ENCODE results near the gene UPK3BL2.
"Not testable (repeated sequence)": the region's sequence is repeated elsewhere in the genome, so short reads cannot be mapped to it uniquely, and the experiment has no call there.

The UPK3BL2 gene, protein sequence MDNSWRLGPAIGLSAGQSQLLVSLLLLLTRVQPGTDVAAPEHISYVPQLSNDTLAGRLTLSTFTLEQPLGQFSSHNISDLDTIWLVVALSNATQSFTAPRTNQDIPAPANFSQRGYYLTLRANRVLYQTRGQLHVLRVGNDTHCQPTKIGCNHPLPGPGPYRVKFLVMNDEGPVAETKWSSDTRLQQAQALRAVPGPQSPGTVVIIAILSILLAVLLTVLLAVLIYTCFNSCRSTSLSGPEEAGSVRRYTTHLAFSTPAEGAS

DNA sequence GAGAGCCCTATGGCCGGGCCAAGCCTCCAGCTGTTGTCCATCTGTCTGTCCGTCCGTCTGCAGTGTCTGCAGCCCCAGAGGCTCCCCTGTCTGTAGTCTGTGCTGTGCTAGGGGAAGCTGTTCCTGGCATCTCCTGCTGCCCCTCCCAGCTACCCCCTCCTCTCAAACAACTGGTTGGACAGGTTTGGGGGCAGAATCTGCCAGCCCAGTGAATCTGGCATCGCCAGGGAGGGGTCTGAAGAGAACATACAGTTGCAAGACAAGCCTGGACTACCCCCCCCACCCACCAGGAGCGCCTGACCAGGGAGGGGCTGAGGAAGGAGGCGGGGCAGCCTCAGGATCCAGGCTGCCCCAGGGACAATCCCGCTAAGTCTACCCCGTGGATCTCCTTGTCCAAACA lies at the start of gene UPK3BL2:
Gene UPK3BL2, minus strand, starts transcription at position 101 of the 400 bp plus-strand sequence. Its CDS starts 60 bp downstream, at position 41.
- not testable (repeated sequence) for FAIRE-seq; DNase-seq (ENCODE audit: insufficient read length, low spot score)

DNA sequence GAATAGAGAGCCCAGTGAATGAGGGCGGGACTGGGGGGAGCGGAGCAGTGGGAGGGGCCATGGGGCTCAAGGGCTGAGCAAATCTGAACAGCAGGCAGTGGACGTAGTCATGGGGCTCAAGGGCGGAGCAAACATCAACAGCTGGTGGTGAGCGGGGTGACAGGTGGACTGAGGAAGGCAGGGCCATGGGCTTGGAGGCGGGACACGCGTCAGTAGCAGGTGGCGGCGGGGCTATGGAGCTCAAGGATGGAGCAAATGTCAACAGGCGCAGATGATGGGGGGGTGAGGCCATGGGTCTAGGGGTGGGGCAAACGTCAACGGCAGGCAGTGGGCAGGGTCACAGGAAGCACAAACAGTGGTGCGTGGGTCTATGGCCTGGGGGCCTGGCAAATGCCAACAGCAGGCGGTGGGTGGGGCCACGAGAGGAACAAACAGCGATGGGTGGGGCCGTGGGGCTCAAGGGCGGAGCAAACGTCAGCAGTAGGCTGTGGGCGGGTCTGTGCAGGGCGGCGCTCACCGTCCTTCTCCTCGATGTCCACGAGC lies 49.1 kb upstream of the UPK3BL2 start:
- not testable (repeated sequence) for DNase-seq (ENCODE audit: insufficient read length, low spot score); FAIRE-seq

- DNase-seq (ENCODE audit: insufficient read length, low spot score): not testable (repeated sequence)
- FAIRE-seq: peak; percentile 99
Observed at GRCh38 chr7:102589857-102590256, 46.4 kb upstream of the UPK3BL2 start.

DNA sequence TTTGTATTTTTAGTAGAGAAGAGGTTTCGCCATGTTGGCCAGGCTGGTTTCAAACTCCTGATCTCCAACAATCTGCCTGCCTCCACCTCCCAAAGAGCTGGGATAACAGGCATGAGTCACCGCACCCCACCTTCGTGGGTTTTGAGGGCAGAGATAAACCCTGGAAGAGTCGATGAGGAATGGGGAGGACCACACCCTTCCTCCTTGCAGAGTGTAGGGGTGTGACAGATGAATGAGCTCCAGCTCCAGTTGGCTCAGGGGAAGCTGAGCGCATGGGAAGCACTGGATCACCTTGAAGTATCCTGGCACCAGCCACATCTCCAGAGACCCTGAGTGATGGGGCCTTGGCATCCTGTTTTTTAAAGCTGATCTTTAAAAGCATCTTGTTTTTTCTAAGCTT lies 40.0 kb upstream of the UPK3BL2 start:
- not testable (repeated sequence) for DNase-seq (ENCODE audit: insufficient read length, low spot score); FAIRE-seq

DNA sequence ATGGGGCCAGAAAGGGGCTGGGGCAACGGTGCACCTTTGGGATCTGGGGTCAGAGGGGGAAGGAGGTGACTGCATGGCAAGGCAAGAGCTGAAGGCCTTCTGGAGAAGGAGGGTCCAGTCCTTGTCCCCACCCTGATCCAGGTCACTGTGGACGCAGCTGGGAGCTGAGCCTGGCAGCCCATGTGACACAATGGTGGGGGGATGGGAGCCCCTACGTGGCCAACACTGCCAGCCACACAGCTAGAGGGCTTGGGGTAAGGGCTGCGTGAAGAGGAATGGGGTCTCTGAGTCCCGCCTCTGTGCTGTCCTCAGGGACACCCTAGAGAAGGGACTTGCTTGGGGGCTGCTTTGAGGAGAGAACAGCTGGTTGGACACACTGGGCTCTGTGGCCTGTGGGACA lies 38.2 kb upstream of the UPK3BL2 start:
- not testable (repeated sequence) for DNase-seq (ENCODE audit: insufficient read length, low spot score); FAIRE-seq

GRCh38 chr7:102578486-102578885 lies 35.0 kb upstream of the UPK3BL2 start:
- not testable (repeated sequence) for DNase-seq (ENCODE audit: insufficient read length, low spot score); FAIRE-seq

- not testable (repeated sequence) for FAIRE-seq; DNase-seq (ENCODE audit: insufficient read length, low spot score)
Observed at GRCh38 chr7:102577315-102578240, 34.1 kb upstream of the UPK3BL2 start.

- not testable (repeated sequence) for DNase-seq (ENCODE audit: insufficient read length, low spot score); FAIRE-seq
Observed at GRCh38 chr7:102576363-102576762, 32.9 kb upstream of the UPK3BL2 start.

DNA sequence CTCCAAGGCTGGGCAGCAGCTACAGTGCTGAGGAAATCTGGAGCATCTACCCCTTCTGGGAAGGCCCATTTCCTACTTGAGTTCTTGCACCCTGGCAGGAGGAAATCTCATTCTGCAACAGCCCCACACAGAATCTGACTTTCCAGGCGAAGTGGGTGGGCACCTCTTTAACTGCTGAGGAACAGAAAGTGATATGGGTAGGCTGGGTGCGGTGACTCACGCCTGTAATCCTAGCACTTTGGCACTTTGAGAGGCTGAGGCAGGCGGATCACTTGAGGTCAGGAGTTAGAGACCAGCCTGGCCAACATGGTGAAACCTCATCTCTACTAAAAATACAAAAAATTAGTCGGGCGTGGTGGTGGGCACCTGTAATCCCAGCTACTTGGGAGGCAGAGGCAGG lies 31.1 kb upstream of the UPK3BL2 start:
- FAIRE-seq: not testable (repeated sequence)

DNA sequence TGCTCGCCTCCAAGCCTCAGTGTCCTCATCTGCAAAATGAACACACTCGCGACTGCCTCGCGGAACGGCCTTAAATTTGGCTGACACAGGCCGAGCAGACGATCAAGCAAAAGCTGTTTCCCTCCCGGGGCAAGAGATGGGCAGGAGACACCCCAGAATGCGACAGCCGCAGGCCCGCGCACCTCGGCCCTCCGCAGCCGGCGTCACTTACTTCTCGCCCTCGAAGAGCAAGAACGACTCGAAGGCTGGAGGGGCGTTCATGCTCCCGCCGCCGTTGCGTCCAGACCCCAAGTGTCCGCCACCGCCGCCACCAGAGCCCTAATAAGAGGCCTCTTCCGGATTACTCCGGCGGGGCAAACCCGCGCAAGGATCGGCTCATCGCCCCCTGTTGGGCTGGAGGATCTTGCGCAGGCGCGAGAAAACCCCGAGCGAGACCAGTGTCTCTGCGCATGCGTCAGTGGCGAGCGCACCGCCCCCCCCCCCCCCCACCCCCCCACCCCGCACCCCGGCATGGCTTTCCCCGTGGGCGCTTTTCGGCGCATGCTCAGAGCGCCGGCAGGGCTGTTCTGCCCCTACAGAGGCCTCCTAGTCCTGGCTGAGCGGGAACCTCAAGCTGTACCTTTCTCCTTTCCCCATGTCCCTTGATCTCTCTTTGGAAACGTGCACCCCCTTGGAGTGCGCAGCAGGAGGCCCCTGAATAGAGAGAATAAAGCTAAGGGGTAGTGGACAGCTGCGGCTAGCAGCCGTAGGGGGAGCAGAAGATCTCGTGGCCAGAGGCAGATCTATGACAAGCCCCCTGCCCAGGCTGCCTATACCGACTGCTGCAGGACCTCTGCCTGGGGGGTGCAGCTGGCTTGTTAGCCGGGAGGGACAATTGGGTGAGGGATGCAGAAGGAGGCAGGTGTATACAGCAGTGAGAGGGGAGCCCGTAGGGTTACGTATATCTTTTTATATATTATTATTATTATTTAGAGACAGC lies 29.1 kb upstream of the UPK3BL2 start, which contains the start of gene POLR2J3:
Gene POLR2J3, minus strand, starts transcription at position 323 of the 979 bp plus-strand sequence. Its CDS starts 62 bp downstream, at position 261.
- not testable (repeated sequence) for DNase-seq (ENCODE audit: insufficient read length, low spot score)
- peak; percentile 60 for FAIRE-seq

More for the DNA sequence above, 31.1 kb upstream of the UPK3BL2 start:
- DNase-seq (ENCODE audit: insufficient read length, low spot score): not testable (repeated sequence)

- not testable (repeated sequence) for DNase-seq (ENCODE audit: insufficient read length, low spot score); FAIRE-seq
Observed at GRCh38 chr7:102568620-102569019, 25.1 kb upstream of the UPK3BL2 start.

- not testable (repeated sequence) for DNase-seq (ENCODE audit: insufficient read length, low spot score); FAIRE-seq
Observed at GRCh38 chr7:102550808-102551422, 7.4 kb upstream of the UPK3BL2 start, which contains the start of gene SPDYE2. Gene SPDYE2, plus strand, starts transcription at chr7:102551226. Its CDS starts 2,030 bp downstream, at chr7:102553256.

DNA sequence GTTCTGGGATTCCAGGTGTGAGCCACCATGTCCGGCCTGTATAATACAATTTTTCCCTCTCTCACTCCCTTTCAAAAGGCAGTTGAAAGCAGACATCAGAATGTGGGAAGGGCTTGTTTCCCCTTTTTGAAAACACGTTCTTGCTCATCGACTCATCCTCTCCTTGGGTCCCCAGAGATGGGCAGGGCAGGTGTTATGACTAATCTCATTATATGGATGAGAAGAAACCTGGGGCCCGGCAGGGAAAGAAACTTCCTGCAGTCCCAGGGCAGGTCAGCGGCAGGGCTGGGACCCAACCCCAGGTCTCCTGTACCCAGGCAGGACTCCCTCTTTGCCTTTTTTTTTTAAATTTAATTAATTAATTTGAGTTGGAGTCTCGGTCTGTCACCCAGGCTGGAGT lies 2.9 kb upstream of the UPK3BL2 start:
- DNase-seq (ENCODE audit: insufficient read length, low spot score); FAIRE-seq: not testable (repeated sequence)

GRCh38 chr7:102545288-102545687 lies 1.8 kb upstream of the UPK3BL2 start:
- not testable (repeated sequence) for DNase-seq (ENCODE audit: insufficient read length, low spot score); FAIRE-seq

DNA sequence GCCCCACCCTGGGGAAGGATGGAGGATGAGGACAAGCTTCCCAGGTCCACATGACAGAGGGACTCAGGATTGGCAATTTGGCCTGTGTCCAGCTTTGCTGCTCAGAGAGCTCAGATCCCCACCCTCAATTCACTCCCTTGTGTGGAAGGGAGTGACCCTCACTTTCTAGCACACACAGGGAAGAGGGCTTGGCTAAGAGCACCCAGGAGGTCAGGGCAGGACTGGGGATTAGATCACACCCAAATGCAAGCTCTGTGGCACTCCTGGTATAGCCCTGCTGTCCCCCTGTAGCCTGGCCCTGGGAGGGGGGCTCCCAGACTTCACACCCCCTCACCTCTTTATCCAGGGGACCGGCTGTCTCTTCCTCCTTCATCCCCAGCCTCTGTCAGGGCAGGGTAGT lies 876 bp upstream of the UPK3BL2 start:
- DNase-seq (ENCODE audit: insufficient read length, low spot score); FAIRE-seq: not testable (repeated sequence)

GRCh38 chr7:102542771-102543170 lies 725 bp downstream of the UPK3BL2 start:
- not testable (repeated sequence) for DNase-seq (ENCODE audit: insufficient read length, low spot score); FAIRE-seq

- FAIRE-seq; DNase-seq (ENCODE audit: insufficient read length, low spot score): not testable (repeated sequence)
Observed at GRCh38 chr7:102542083-102542482, 1.4 kb downstream of the UPK3BL2 start.

GRCh38 chr7:102540604-102541003 lies 2.9 kb downstream of the UPK3BL2 start:
- not testable (repeated sequence) for FAIRE-seq; DNase-seq (ENCODE audit: insufficient read length, low spot score)

Measured in H54 (cell line).